Measurements from ENCODE around the gene ABLIM3. TPM values are rescaled to one million over a fixed set of nuclear protein-coding genes. Genes with fewer than 3 reads are reported as not detected.

ABLIM3 gene
- total and polyA plus RNA-seq, 2 experiments from 2014 or later: 1.1 to 2.1 TPM

DNA sequence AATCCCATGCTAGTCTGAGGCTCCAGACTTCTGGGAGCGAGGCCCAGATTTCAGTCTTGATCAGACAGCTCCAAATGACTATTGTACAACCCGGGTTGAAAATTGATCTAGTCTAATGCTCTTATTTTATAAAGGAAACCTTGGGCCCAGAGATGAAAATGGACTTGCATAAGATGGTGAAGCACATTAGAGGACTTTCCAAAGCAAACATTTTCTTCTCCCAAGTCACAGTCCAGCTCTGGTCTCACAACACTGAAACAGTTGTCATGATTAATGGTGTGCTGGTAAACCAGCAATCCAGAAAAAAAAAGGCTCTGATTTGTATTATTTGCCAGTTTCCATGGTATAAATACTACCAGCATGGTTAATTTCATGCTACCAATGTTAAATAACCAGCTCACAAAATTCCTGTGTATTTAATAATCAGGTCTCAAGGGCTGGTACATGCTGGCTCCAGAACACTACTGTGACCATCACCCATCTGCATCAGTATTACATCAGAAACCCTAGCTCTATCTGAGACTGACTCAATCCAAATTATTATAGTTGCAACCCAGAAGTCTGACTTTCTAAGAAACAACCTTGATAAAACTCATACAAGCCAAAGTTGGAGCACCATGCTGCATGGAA lies 32.5 kb upstream of the ABLIM3 start:
- TF ChIP-seq CTCF (IDR thresholded peaks at IDR 0.05; ENCODE audit: low read depth, low read length): no peak
- H3K27me3 ChIP-seq: no peaks in the 10 kb centered on the region
- no peak overlapping the region for H3K4me3 ChIP-seq
- H3K36me3 ChIP-seq: no peaks in the 10 kb centered on the region
- no peak for DNase-seq (ENCODE audit: low read depth in 1 of 2, low spot score in 1 of 2)
- no peaks in the 10 kb centered on the region for H3K4me1 ChIP-seq (ENCODE audit: low read depth)
- no peaks in the 10 kb centered on the region for H3K9me3 ChIP-seq (ENCODE audit: low read depth)
- H3K27ac ChIP-seq: no peak overlapping the region

DNA sequence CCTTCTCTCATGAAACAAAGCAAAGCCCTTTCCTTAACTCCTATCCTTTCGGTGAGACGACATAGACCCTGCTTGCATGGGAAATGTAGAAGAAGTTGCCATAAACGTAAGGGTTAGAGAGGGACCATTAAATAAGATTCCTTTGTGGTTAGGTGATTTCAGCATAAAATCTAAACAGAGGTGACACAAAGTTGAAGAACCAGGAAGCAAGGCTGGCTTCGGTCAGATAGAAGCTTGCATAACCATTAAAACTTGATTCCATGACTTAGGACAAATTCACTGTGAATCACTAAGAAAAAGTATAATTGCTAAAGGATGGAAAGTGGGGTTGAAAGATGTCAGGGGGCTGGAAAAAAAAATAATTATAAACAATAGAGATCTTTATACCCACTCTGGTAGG lies 30.9 kb upstream of the ABLIM3 start:
- Histone ChIP-seq H3K36me3 (no peaks in the 10 kb centered on the region), H3K27ac (no peak overlapping the region)
- no peak for TF ChIP-seq CTCF (IDR thresholded peaks at IDR 0.05; ENCODE audit: low read depth, low read length)

DNA sequence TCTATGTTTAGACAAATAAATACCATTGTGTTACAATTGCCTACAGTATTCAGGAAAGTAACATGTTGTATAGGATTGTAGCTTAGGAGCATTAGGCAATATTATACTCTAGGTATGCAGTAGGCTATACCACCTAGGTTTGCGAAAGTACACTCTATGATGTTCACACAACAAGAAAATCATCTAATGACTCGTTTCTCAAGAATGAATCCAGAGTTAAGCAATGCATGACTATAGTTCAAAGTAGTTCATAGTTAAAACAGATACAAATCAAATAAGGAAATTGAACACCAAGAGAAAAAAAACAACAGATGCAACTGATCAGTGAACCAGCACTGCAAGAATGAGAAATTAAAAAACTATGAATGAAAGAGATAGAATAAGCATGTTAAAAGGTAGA lies 27.6 kb upstream of the ABLIM3 start:
- H3K36me3 ChIP-seq: no peaks in the 10 kb centered on the region
- H3K27me3 ChIP-seq: no peaks in the 10 kb centered on the region
- H3K27ac ChIP-seq: no peak overlapping the region
- DNase-seq (ENCODE audit: low read depth in 1 of 2, low spot score in 1 of 2): peak in 1 of 2 donors; percentile 33
- no peak for TF ChIP-seq CTCF (IDR thresholded peaks at IDR 0.05; ENCODE audit: low read depth, low read length)
- H3K4me3 ChIP-seq: no peak overlapping the region
- no peaks in the 10 kb centered on the region for H3K4me1 ChIP-seq (ENCODE audit: low read depth)
- H3K9me3 ChIP-seq (ENCODE audit: low read depth): no peaks in the 10 kb centered on the region

More for the DNA sequence above, 30.9 kb upstream of the ABLIM3 start:
- Histone ChIP-seq H3K4me1 (ENCODE audit: low read depth) (no peaks in the 10 kb centered on the region), H3K9me3 (ENCODE audit: low read depth) (no peaks in the 10 kb centered on the region), H3K27me3 (no peaks in the 10 kb centered on the region), H3K4me3 (no peak overlapping the region)
- no peak for DNase-seq (ENCODE audit: low read depth in 1 of 2, low spot score in 1 of 2)

DNA sequence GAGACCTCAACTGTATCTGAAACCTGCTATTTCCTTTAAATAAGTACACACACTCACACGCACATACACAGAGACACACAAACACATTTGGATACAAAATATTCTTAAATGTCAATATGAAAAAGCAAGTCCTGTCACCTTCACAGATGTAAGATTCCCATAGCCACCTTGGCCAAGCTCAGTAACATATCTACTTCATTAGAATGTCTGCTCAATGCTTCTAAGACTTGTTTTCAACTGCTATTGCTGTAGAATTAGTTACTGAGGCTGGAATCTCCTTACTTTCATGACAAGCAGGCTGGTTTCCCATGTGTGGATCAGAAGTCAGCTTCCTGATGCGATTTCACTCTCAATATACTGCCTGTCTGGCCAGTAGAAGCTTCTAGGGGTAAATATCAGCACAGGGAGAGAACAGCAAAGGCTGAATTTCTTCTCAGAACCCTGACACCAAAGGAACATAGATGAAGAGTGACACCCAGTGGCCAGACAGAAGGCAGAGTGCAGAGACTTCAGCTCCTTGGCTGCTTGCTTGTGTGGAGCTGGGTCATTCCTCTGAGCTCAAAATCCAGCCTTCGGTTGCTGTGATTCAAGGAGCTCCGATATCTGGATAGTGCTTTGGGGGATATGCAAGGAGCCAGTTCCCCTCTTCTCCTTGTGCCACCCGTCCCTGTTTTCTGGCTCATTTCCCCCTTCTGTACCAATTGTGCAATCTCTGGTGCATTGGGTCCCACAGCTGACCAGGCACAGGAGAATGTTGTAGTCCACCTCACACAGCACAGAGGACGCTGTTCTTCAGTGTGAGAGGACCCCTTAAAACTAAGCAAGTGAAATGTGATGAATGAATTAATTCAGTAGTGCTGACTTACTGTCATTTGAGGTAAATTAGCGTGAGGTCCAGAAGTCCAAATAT lies 26.6 kb upstream of the ABLIM3 start:
- no peaks in the 10 kb centered on the region for H3K36me3 ChIP-seq
- TF ChIP-seq CTCF (IDR thresholded peaks at IDR 0.05; ENCODE audit: low read depth, low read length): peak; percentile 89
- H3K27ac ChIP-seq: no peak overlapping the region
- DNase-seq (ENCODE audit: low read depth in 1 of 2, low spot score in 1 of 2): peak; percentile 85 to 87
- H3K27me3 ChIP-seq: no peaks in the 10 kb centered on the region
- no peak overlapping the region for H3K4me3 ChIP-seq
- H3K4me1 ChIP-seq (ENCODE audit: low read depth): no peaks in the 10 kb centered on the region
- no peaks in the 10 kb centered on the region for H3K9me3 ChIP-seq (ENCODE audit: low read depth)

DNA sequence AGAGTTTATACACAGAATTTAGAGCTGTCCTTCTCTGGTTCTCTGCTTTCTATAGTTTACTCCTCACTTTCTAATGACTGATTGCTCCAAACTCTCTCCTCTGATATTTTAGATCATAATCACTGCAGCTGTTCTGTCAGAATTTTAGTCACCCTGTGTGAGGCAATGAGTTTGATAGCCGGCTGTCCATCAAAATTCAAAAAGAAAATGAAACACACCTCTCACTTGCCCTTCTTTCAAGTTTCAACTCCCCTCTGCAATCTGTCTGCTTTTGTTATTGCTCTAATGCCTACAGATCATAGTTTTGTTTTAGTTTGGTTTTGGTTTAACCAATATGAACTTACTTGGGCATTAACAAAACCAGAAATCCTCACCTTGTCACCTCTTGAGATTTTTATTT lies 23.3 kb upstream of the ABLIM3 start:
- H3K4me3 ChIP-seq: no peak overlapping the region
- H3K27ac ChIP-seq: no peak overlapping the region
- no peak for DNase-seq (ENCODE audit: low read depth in 1 of 2, low spot score in 1 of 2)
- no peaks in the 10 kb centered on the region for H3K36me3 ChIP-seq
- no peaks in the 10 kb centered on the region for H3K4me1 ChIP-seq (ENCODE audit: low read depth)
- no peak for TF ChIP-seq CTCF (IDR thresholded peaks at IDR 0.05; ENCODE audit: low read depth, low read length)
- H3K9me3 ChIP-seq (ENCODE audit: low read depth): no peaks in the 10 kb centered on the region
- H3K27me3 ChIP-seq: no peaks in the 10 kb centered on the region
